NCI-H2196 treated with DMSO at 0.1 percent for 48 hours (cell line): ENCODE data around the gene AMPD2.

Experiments
- DNase-seq: peaks from one replicate; lab custom pipeline; 2025; ENCODE audit not compliant: unreplicated experiment; lab: John Stamatoyannopoulos, UW

Gene AMPD2

GRCh38 chr1:109616391-109616790 lies 3.2 kb upstream of the AMPD2 start:
- DNase-seq: no peak

GRCh38 chr1:109617291-109617801 lies 2.3 kb upstream of the AMPD2 start:
- DNase-seq: no peak

GRCh38 chr1:109618661-109619575 lies 719 bp upstream of the AMPD2 start:
- DNase-seq: no peak

- no peak for DNase-seq
These were observed 759 bp downstream of the AMPD2 start for GRCh38 chr1:109620401-109620791.

GRCh38 chr1:109620841-109621286 lies 1.2 kb downstream of the AMPD2 start:
- DNase-seq: peak; percentile 65

- no peak for DNase-seq
These were observed 1.9 kb downstream of the AMPD2 start for GRCh38 chr1:109621379-109622136.

- no peak for DNase-seq
These were observed 2.7 kb downstream of the AMPD2 start for GRCh38 chr1:109622137-109622892.

GRCh38 chr1:109622895-109623294 lies 3.3 kb downstream of the AMPD2 start:
- no peak for DNase-seq

GRCh38 chr1:109623601-109624161 lies 4.0 kb downstream of the AMPD2 start:
- no peak for DNase-seq

- DNase-seq: peak; percentile 7
These were observed 4.8 kb downstream of the AMPD2 start for GRCh38 chr1:109624201-109625010.

GRCh38 chr1:109625176-109625575 lies 5.5 kb downstream of the AMPD2 start:
- no peak for DNase-seq

GRCh38 chr1:109625601-109626560 lies 6.2 kb downstream of the AMPD2 start:
- no peak for DNase-seq

GRCh38 chr1:109626682-109627408 lies 7.2 kb downstream of the AMPD2 start:
- DNase-seq: no peak

GRCh38 chr1:109627692-109628399 lies 8.2 kb downstream of the AMPD2 start:
- no peak for DNase-seq

GRCh38 chr1:109628540-109629321 lies 9.1 kb downstream of the AMPD2 start:
- no peak for DNase-seq

- DNase-seq: no peak
These were observed 9.9 kb downstream of the AMPD2 start for GRCh38 chr1:109629372-109630030.
